Breast epithelium (tissue), 3 donors: ENCODE results near the gene KCNS1.

Experiments
- POLR2A ChIP-seq: fragments of 450-650 bp; IDR thresholded peaks from one replicate; pipeline ENCODE4 v1.6.1; 2016; ENCODE audit warnings: antibody characterized with exemption, mild to moderate bottlenecking, moderate library complexity
- TF ChIP-seq, protein P1 (sequence below), 3 donors: fragments of 450-650 bp; IDR thresholded peaks; one replicate each; pipeline ENCODE4 v1.5.1; 2016 to 2017; ENCODE audit warnings: antibody characterized with exemption in 3 of 3, mild to moderate bottlenecking in 3 of 3, moderate library complexity in 3 of 3

DNA sequence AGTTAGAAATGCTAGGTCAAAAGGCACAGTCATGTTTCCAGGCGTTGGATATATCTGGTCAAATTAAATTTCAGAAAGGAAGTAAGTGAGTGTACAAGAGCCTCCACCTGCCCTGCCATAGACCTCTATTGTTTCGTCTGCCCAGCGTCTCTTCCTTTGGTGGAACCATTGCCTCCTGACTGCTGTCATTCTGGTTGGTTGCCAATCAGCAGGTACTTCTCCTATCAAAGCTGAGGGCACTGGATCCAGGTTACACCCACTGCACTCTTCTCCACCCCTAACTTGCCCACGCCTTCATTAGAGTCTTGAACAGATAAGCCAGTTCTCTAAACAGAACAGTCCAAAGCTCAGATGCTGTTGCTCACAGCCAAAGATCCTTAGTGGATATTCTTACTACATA is 16.7 kb upstream of the KCNS1 start:
- TF ChIP-seq, protein P1, sequence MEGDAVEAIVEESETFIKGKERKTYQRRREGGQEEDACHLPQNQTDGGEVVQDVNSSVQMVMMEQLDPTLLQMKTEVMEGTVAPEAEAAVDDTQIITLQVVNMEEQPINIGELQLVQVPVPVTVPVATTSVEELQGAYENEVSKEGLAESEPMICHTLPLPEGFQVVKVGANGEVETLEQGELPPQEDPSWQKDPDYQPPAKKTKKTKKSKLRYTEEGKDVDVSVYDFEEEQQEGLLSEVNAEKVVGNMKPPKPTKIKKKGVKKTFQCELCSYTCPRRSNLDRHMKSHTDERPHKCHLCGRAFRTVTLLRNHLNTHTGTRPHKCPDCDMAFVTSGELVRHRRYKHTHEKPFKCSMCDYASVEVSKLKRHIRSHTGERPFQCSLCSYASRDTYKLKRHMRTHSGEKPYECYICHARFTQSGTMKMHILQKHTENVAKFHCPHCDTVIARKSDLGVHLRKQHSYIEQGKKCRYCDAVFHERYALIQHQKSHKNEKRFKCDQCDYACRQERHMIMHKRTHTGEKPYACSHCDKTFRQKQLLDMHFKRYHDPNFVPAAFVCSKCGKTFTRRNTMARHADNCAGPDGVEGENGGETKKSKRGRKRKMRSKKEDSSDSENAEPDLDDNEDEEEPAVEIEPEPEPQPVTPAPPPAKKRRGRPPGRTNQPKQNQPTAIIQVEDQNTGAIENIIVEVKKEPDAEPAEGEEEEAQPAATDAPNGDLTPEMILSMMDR (IDR thresholded peaks at IDR 0.05), result no peak
- TF ChIP-seq POLR2A, result no peak
